Spleen (tissue), 7 donors: ENCODE measurements around the gene HSPA9.

ENCODE experiments used
- POLR2A ChIP-seq, 3 donors: fragments of 450-650 bp; IDR thresholded peaks; one replicate each; pipeline ENCODE4 v1.5.1; 2017; ENCODE audit warnings: antibody characterized with exemption in 3 of 3, mild to moderate bottlenecking in 1 of 3
- POLR2AphosphoS5 ChIP-seq, 3 donors: sonication (generic); formaldehyde crosslinking; IDR thresholded peaks; one replicate each; pipeline ENCODE4 v1.5.1; 2017; ENCODE audit warnings: antibody characterized with exemption in 3 of 3
- TF ChIP-seq, protein P1 (sequence below), 11 experiments: fragments of 200-600 bp in 7 of 11; fragments of 450-650 bp in 4 of 11; sonication (generic) in 4 of 11; IDR thresholded peaks in 8 of 11; conservative IDR thresholded peaks in 3 of 11; 1 replicate in 7 of 11; 2 replicates in 4 of 11; pipeline versions ENCODE4 v1.4.0 to v1.8.0; 2016 to 2021; ENCODE audit warnings: antibody characterized with exemption in 11 of 11, inconsistent platforms in 4 of 11, mild to moderate bottlenecking in 1 of 11
- donor health status: DM: no; HTN: no; CAD: no; lungs with moderate emphysema.
- donor health status: DM: no; HTN: no; CAD: no.
- donor health status: DM: no; HTN: no; CAD: no.

DNA sequence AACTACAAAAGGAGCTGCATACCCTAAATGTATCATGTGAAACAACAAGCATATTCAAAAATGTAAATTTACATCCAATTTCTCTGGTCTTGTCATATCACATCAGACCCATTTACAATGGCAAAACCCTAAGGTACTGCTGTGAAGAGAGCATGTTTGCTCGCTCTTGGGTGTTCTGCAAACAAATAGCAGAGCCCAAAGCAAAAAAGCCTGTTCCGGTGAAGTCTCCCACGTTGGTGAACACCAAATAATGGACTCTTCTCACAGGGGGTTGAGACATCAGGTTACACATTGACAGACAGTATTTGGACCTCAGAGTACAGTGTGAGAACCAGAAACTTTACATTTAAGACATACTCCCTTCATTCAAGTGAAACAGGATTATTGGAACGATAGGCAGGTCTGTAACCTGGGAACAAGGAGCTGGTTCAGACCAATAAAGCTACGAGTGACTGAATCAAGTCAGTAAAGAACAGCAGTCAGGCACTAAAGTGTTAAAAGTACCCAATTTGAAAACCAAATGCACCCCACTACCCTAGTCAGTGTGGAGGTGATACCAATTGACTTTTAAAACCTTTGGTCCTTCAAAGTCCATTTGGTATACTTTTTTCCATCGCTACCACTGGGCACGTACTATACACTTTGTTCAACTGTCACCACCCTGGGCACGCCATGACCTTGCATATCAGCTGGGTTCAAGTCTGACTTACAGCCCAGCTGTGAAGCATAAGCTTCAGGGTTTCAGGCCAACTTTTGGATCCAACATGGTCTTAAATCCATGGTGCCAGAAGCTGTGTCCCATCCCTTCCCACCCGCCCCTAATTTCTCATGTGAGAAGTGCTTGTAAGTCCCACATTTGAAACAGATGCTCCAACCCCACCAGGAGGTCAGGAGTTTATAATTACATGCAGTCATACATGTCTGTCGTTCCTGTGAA, 68.6 kb downstream of the HSPA9 start:
- TF ChIP-seq POLR2AphosphoS5 (IDR thresholded peaks at IDR 0.05) = no peak
- TF ChIP-seq, protein P1, sequence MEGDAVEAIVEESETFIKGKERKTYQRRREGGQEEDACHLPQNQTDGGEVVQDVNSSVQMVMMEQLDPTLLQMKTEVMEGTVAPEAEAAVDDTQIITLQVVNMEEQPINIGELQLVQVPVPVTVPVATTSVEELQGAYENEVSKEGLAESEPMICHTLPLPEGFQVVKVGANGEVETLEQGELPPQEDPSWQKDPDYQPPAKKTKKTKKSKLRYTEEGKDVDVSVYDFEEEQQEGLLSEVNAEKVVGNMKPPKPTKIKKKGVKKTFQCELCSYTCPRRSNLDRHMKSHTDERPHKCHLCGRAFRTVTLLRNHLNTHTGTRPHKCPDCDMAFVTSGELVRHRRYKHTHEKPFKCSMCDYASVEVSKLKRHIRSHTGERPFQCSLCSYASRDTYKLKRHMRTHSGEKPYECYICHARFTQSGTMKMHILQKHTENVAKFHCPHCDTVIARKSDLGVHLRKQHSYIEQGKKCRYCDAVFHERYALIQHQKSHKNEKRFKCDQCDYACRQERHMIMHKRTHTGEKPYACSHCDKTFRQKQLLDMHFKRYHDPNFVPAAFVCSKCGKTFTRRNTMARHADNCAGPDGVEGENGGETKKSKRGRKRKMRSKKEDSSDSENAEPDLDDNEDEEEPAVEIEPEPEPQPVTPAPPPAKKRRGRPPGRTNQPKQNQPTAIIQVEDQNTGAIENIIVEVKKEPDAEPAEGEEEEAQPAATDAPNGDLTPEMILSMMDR (IDR thresholded peaks at IDR 0.05 in 8 of 11, conservative IDR thresholded peaks at IDR 0.05 in 3 of 11) = no peak
- TF ChIP-seq POLR2A (IDR thresholded peaks at IDR 0.05) = no peak
